SK-N-SH treated with all-trans-retinoic acid at 6 μM for 48 hours (cell line): Measurements from ENCODE around the gene NOP14.

ENCODE experiments used
- ATAC-seq: fragments of 200-7000 bp; cut with Tn5 transposase; 3 replicates; pipeline ENCODE4 v1.9.1; 2020; ENCODE audit warnings: mild to moderate bottlenecking, moderate library complexity
- ARNTL ChIP-seq: fragments of 450-650 bp; formaldehyde crosslinking; IDR thresholded peaks from 2 replicates; pipeline ENCODE4 v1.5.0; 2020; ENCODE audit warnings: low read depth, mild to moderate bottlenecking, moderate library complexity, borderline replicate concordance
- BACH2 ChIP-seq: fragments of 250-450 bp; sonication (Bioruptor Pico); IDR thresholded peaks from 2 replicates; pipeline ENCODE4 v1.9.0; 2021; ENCODE audit warnings: mild to moderate bottlenecking, borderline replicate concordance
- CSDC2 ChIP-seq: fragments of 250-450 bp; sonication (Bioruptor Pico); IDR thresholded peaks from 2 replicates; pipeline ENCODE4 v1.5.0; 2020; ENCODE audit warnings: mild to moderate bottlenecking, moderate library complexity
- ESRRG ChIP-seq: fragments of 250-450 bp; sonication (Bioruptor Pico); IDR thresholded peaks from 2 replicates; pipeline ENCODE4 v1.6.1; 2021; ENCODE audit warnings: mild to moderate bottlenecking
- GLIS3 ChIP-seq: fragments of 250-450 bp; sonication (Bioruptor Pico); IDR thresholded peaks from 2 replicates; pipeline ENCODE4 v1.5.0; 2020; ENCODE audit warnings: mild to moderate bottlenecking, moderate library complexity
- ISL1 ChIP-seq: fragments of 250-450 bp; sonication (Bioruptor Pico); IDR thresholded peaks from 2 replicates; pipeline ENCODE4 v2.1.2; 2022; ENCODE audit warnings: mild to moderate bottlenecking, moderate library complexity
- OSR1 ChIP-seq: fragments of 250-450 bp; sonication (Bioruptor Pico); IDR thresholded peaks from 2 replicates; pipeline ENCODE4 v1.8.0; 2022; ENCODE audit warnings: moderate library complexity, mild to moderate bottlenecking, inconsistent platforms
- PPARA ChIP-seq: fragments of 250-450 bp; sonication (Bioruptor Pico); IDR thresholded peaks from 2 replicates; pipeline ENCODE4 v1.5.0; 2020; ENCODE audit warnings: mild to moderate bottlenecking, borderline replicate concordance
- SNAI2 ChIP-seq: fragments of 250-450 bp; sonication (Bioruptor Pico); IDR thresholded peaks from 2 replicates; pipeline ENCODE4 v1.5.0; 2020; ENCODE audit warnings: mild to moderate bottlenecking, moderate library complexity
- TCF4 ChIP-seq: fragments of 250-450 bp; sonication (Bioruptor Pico); IDR thresholded peaks from 2 replicates; pipeline ENCODE4 v1.8.0; 2021; ENCODE audit warnings: mild to moderate bottlenecking, moderate library complexity, borderline replicate concordance
- ZFP3 ChIP-seq: fragments of 250-450 bp; sonication (Bioruptor Pico); IDR thresholded peaks from 2 replicates; pipeline ENCODE4 v1.5.0; 2020; ENCODE audit warnings: mild to moderate bottlenecking, moderate library complexity
- ZFP30 ChIP-seq: fragments of 450-650 bp; formaldehyde crosslinking; IDR thresholded peaks from 2 replicates; pipeline ENCODE4 v1.5.0; 2022; ENCODE audit warnings: mild to moderate bottlenecking, moderate library complexity
- ZNF565 ChIP-seq: fragments of 450-650 bp; formaldehyde crosslinking; conservative IDR thresholded peaks from 2 replicates; pipeline ENCODE4 v1.5.0; 2020; ENCODE audit warnings: low read depth, mild to moderate bottlenecking, moderate library complexity
- ZNF8 ChIP-seq: fragments of 450-650 bp; formaldehyde crosslinking; IDR thresholded peaks from 2 replicates; pipeline ENCODE4 v1.5.0; 2020; ENCODE audit warnings: mild to moderate bottlenecking, moderate library complexity
- TF ChIP-seq, protein P1 (sequence below): fragments of 250-450 bp; sonication (Bioruptor Pico); IDR thresholded peaks from 2 replicates; pipeline ENCODE4 v1.5.1; 2020; ENCODE audit warnings: low read depth, mild to moderate bottlenecking, moderate library complexity
- TF ChIP-seq, protein P2 (sequence below): fragments of 250-450 bp; sonication (Bioruptor Pico); IDR thresholded peaks from 2 replicates; pipeline ENCODE4 v1.5.0; 2020; ENCODE audit warnings: mild to moderate bottlenecking, moderate library complexity
- TF ChIP-seq, protein P3 (sequence below): fragments of 250-450 bp; sonication (Bioruptor Pico); IDR thresholded peaks from 2 replicates; pipeline ENCODE4 v1.5.1; 2021; ENCODE audit warnings: mild to moderate bottlenecking, moderate library complexity
- TF ChIP-seq, protein P4 (sequence below): fragments of 250-450 bp; sonication (Bioruptor Pico); IDR thresholded peaks from 2 replicates; pipeline ENCODE4 v1.8.0; 2021; ENCODE audit warnings: low read depth, mild to moderate bottlenecking, moderate library complexity, borderline replicate concordance

Gene NOP14

DNA sequence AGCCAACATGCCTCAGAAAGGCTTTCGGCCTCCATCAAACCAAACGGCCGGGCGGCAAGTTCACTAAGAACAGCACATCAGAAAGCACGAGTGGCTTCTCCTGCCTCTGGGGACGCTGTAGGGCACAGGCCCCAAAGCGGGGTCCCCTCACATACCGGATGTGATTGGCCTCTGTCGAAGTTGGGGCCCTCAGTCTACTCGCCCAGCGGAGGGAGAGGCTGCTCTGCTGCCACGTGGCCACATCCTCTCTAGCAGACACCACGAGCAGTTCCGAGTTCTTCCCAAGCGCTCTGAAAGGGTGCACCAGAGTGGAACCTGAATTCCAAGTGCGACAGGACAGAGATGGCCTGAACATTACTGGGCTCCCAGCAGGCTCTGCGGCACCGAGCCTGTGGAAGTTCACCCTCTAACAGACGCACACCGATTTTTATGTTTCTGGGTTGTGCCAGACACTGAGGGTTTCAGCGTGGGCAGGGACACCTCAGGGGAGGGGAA lies 21.1 kb downstream of the NOP14 start (continued):
- TF ChIP-seq, protein P1, sequence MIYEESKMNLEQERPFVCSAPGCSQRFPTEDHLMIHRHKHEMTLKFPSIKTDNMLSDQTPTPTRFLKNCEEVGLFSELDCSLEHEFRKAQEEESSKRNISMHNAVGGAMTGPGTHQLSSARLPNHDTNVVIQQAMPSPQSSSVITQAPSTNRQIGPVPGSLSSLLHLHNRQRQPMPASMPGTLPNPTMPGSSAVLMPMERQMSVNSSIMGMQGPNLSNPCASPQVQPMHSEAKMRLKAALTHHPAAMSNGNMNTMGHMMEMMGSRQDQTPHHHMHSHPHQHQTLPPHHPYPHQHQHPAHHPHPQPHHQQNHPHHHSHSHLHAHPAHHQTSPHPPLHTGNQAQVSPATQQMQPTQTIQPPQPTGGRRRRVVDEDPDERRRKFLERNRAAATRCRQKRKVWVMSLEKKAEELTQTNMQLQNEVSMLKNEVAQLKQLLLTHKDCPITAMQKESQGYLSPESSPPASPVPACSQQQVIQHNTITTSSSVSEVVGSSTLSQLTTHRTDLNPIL (CRISPR knock-in tag): no peak
- TF ChIP-seq PPARA (CRISPR knock-in tag) (no peak), ISL1 (CRISPR knock-in tag) (no peak), ESRRG (CRISPR knock-in tag) (no peak), OSR1 (CRISPR knock-in tag) (no peak)

DNA sequence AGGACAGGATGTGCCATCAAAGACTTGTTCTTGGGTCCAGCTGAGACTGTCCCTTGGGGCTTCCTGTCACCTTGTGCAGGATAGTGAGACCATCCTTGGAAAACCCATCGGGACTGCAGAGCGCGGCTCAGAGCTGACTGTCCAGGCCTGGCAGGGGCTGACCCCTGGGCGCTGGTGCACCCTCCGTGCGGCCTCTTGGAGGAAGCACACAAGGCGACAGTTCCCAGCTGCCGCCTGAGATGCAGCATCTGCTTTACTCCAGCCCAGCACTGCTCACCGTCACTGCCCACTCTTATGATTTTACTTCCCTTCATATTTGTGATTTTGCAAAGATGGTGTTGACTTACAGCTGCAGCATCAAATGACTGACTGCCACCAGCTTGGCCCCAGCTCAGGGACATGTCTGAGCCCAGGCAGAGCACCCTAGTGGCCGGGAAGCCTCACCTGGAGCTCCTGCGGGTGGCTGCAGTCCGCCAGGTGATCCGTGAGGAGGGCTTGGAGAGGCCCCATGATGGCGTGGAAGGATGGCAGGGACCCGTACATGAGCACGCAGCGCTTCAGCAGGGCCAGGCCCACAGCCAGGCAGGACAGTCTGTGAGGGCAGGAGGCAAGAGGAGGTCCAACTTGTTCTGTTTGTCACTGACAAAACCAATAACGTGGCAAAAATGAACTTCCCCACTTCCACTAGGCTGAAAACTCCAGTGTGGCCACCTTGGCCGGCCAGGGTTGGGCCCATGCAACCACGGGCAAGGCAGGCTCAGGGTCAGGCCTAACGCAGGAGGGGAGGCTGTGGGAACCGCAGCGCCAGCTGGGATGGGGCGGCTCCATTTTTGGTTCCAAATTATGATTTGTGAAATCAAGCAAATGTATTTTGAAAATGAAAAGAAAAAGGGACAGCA lies 21.8 kb downstream of the NOP14 start:
- ATAC-seq: no peak
- TF ChIP-seq ARNTL (CRISPR knock-in tag) (no peak), ZNF565 (CRISPR knock-in tag) (no peak), ZFP30 (CRISPR knock-in tag) (no peak), SNAI2 (CRISPR knock-in tag) (no peak), GLIS3 (CRISPR knock-in tag) (no peak), TCF4 (CRISPR knock-in tag) (no peak), PPARA (CRISPR knock-in tag) (no peak), ZNF8 (CRISPR knock-in tag) (no peak), CSDC2 (CRISPR knock-in tag) (no peak), ESRRG (CRISPR knock-in tag) (no peak), ZFP3 (CRISPR knock-in tag) (no peak), BACH2 (CRISPR knock-in tag) (no peak)
- TF ChIP-seq, protein P2, sequence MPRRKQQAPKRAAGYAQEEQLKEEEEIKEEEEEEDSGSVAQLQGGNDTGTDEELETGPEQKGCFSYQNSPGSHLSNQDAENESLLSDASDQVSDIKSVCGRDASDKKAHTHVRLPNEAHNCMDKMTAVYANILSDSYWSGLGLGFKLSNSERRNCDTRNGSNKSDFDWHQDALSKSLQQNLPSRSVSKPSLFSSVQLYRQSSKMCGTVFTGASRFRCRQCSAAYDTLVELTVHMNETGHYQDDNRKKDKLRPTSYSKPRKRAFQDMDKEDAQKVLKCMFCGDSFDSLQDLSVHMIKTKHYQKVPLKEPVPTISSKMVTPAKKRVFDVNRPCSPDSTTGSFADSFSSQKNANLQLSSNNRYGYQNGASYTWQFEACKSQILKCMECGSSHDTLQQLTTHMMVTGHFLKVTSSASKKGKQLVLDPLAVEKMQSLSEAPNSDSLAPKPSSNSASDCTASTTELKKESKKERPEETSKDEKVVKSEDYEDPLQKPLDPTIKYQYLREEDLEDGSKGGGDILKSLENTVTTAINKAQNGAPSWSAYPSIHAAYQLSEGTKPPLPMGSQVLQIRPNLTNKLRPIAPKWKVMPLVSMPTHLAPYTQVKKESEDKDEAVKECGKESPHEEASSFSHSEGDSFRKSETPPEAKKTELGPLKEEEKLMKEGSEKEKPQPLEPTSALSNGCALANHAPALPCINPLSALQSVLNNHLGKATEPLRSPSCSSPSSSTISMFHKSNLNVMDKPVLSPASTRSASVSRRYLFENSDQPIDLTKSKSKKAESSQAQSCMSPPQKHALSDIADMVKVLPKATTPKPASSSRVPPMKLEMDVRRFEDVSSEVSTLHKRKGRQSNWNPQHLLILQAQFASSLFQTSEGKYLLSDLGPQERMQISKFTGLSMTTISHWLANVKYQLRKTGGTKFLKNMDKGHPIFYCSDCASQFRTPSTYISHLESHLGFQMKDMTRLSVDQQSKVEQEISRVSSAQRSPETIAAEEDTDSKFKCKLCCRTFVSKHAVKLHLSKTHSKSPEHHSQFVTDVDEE (CRISPR knock-in tag): no peak
- TF ChIP-seq, protein P3, sequence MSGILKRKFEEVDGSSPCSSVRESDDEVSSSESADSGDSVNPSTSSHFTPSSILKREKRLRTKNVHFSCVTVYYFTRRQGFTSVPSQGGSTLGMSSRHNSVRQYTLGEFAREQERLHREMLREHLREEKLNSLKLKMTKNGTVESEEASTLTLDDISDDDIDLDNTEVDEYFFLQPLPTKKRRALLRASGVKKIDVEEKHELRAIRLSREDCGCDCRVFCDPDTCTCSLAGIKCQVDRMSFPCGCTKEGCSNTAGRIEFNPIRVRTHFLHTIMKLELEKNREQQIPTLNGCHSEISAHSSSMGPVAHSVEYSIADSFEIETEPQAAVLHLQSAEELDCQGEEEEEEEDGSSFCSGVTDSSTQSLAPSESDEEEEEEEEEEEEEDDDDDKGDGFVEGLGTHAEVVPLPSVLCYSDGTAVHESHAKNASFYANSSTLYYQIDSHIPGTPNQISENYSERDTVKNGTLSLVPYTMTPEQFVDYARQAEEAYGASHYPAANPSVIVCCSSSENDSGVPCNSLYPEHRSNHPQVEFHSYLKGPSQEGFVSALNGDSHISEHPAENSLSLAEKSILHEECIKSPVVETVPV (CRISPR knock-in tag): no peak
- TF ChIP-seq, protein P1 (CRISPR knock-in tag): no peak
- TF ChIP-seq, protein P4, sequence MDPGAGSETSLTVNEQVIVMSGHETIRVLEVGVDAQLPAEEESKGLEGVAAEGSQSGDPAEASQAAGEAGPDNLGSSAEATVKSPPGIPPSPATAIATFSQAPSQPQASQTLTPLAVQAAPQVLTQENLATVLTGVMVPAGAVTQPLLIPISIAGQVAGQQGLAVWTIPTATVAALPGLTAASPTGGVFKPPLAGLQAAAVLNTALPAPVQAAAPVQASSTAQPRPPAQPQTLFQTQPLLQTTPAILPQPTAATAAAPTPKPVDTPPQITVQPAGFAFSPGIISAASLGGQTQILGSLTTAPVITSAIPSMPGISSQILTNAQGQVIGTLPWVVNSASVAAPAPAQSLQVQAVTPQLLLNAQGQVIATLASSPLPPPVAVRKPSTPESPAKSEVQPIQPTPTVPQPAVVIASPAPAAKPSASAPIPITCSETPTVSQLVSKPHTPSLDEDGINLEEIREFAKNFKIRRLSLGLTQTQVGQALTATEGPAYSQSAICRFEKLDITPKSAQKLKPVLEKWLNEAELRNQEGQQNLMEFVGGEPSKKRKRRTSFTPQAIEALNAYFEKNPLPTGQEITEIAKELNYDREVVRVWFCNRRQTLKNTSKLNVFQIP (CRISPR knock-in tag): no peak

DNA sequence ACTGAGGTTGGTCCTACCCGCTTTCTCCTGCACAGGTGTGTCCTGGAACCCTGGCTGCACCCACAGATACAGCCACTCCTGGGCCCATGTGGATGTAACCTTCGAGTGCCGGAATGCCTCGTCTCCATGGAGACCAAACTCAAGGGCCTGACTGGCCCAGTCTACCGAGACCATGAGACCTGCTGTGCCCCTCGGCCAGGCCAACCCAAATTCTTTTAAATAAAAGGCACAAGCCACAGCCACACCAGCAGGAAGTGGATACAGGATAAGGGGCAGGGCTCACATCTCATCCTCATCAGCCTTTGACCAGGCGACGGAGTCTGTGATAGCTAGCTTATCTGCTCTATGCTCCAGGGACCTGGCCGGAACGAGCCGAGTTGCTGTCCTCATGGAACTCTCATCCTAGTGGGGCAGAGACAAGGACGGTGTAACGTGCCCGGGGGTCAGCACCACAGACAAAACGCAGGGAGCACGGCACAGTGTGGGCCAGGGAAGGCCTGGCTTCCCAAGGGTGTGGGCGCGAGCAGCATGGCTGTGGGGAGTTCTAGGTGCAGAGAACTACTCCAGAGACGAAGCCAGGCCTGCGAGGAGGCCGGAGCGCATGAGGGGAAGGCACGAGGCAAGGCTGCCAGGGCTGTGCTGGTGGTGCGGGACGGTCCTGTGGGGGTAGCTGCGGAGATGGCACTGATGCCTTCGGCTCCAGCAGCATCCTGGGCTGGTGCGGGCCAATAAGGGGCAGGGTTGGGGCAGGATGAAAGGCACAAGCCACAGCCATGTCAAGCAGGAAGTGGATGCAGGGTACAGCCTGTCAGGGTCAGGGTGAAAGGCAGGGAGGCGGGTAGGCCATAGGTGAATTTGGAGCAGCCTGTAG lies 22.7 kb downstream of the NOP14 start:
- TF ChIP-seq SNAI2 (CRISPR knock-in tag): no peak
- TF ChIP-seq, protein P1 (CRISPR knock-in tag): no peak
- TF ChIP-seq, protein P4 (CRISPR knock-in tag): no peak
- TF ChIP-seq GLIS3 (CRISPR knock-in tag): no peak
- no peak for TF ChIP-seq PPARA (CRISPR knock-in tag)
- no peak for TF ChIP-seq ZFP3 (CRISPR knock-in tag)
- no peak for TF ChIP-seq ESRRG (CRISPR knock-in tag)
- no peak for ATAC-seq
